Measurements from ENCODE around the gene CLSTN2.

Gene CLSTN2

GRCh38 chr3:140187656-140188221 is 252.8 kb downstream of the CLSTN2 start:
- Histone ChIP-seq H3K23ac (ENCODE audit: low read length) (no peak overlapping the region), H3K9ac (ENCODE audit: low read length) (no peak overlapping the region), H2BK120ac (ENCODE audit: insufficient read depth, low read length, poor library complexity) (no peak overlapping the region), H3K9me3 (ENCODE audit: insufficient read depth, low read depth, low read length) (no peaks in the 10 kb centered on the region), H3K4me3 (ENCODE audit: low read depth, low read length) (no peak overlapping the region), H4K8ac (ENCODE audit: low read depth, low read length) (no peak overlapping the region), H3K14ac (ENCODE audit: low read length) (no peak overlapping the region), H2BK12ac (ENCODE audit: low read length) (no peak overlapping the region), H4K91ac (ENCODE audit: low read depth, low read length) (no peak overlapping the region), H3K79me2 (ENCODE audit: control insufficient read depth, insufficient read depth, low read length, poor library complexity) (no peaks in the 10 kb centered on the region), H2AK5ac (ENCODE audit: low read length) (no peak overlapping the region), H3K18ac (ENCODE audit: low read length) (no peak overlapping the region), H3K4ac (ENCODE audit: low read depth, low read length) (no peak overlapping the region), H3K27me3 (ENCODE audit: insufficient read depth, low read length) (no peaks in the 10 kb centered on the region), H3K36me3 (ENCODE audit: control insufficient read depth in 1 of 2, insufficient read depth in 2 of 2, low read length in 2 of 2) (no peaks in the 10 kb centered on the region), H2BK5ac (ENCODE audit: low read depth, low read length, poor library complexity) (no peak overlapping the region), H2AFZ (ENCODE audit: insufficient read depth, low read length, poor library complexity) (no peak overlapping the region), H3K79me1 (ENCODE audit: low read length) (no peaks in the 10 kb centered on the region), H3K4me2 (ENCODE audit: low read length) (no peak overlapping the region), H3K27ac (ENCODE audit: low read depth, low read length) (no peak overlapping the region), H3K4me1 (ENCODE audit: control insufficient read depth in 1 of 2, insufficient read depth in 2 of 2, low read length in 2 of 2) (no peaks in the 10 kb centered on the region), H4K12ac (ENCODE audit: low read depth, low read length) (no peak overlapping the region)
- DNase-seq, result no peak
- no CpG with 5 or more reads among the region's 2 CpGs for WGBS (ENCODE audit: extremely low coverage, insufficient coverage, insufficient read length)

DNA sequence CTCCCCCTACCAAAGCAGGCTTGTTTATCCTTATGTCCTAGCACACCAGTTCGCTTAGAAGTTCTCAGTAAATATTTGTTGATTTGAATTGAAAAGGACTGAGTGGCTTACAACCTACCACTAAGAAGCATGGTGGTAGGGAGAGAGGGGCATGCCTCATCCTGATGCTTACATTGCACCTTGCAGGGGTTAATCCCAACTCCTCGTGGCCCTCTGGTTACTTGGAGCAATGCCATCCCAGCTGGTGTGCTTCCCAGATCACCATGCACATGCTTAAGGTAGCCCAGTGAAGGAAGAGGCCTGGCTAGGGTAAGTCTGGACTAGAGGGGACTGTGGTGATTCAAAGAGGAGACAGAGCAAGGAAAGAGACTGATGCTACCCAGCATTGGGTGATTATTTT is 253.3 kb downstream of the CLSTN2 start:
- no peak overlapping the region for H2BK120ac ChIP-seq (ENCODE audit: insufficient read depth, low read length, poor library complexity)
- no peaks in the 10 kb centered on the region for H3K9me3 ChIP-seq (ENCODE audit: insufficient read depth, low read depth, low read length)
- no peak overlapping the region for H4K8ac ChIP-seq (ENCODE audit: low read depth, low read length)
- H3K9ac ChIP-seq (ENCODE audit: low read length), result no peak overlapping the region
- no peaks in the 10 kb centered on the region for H3K4me1 ChIP-seq (ENCODE audit: control insufficient read depth in 1 of 2, insufficient read depth in 2 of 2, low read length in 2 of 2)
- H2AK5ac ChIP-seq (ENCODE audit: low read length), result no peak overlapping the region
- no peak for DNase-seq
- H2BK5ac ChIP-seq (ENCODE audit: low read depth, low read length, poor library complexity), result no peak overlapping the region
- no peak overlapping the region for H3K14ac ChIP-seq (ENCODE audit: low read length)
- H3K4me3 ChIP-seq (ENCODE audit: low read depth, low read length), result no peak overlapping the region
- H2AFZ ChIP-seq (ENCODE audit: insufficient read depth, low read length, poor library complexity), result no peak overlapping the region
- no peak overlapping the region for H4K91ac ChIP-seq (ENCODE audit: low read depth, low read length)
- no peak overlapping the region for H3K18ac ChIP-seq (ENCODE audit: low read length)
- H3K4ac ChIP-seq (ENCODE audit: low read depth, low read length), result no peak overlapping the region
- no peaks in the 10 kb centered on the region for H3K79me1 ChIP-seq (ENCODE audit: low read length)
- H3K23ac ChIP-seq (ENCODE audit: low read length), result no peak overlapping the region
- H4K12ac ChIP-seq (ENCODE audit: low read depth, low read length), result no peak overlapping the region
- no peaks in the 10 kb centered on the region for H3K79me2 ChIP-seq (ENCODE audit: control insufficient read depth, insufficient read depth, low read length, poor library complexity)
- H2BK12ac ChIP-seq (ENCODE audit: low read length), result no peak overlapping the region
- no CpG with 5 or more reads among the region's 2 CpGs for WGBS (ENCODE audit: extremely low coverage, insufficient coverage, insufficient read length)
- no peak overlapping the region for H3K4me2 ChIP-seq (ENCODE audit: low read length)
- no peaks in the 10 kb centered on the region for H3K36me3 ChIP-seq (ENCODE audit: control insufficient read depth in 1 of 2, insufficient read depth in 2 of 2, low read length in 2 of 2)
- H3K27ac ChIP-seq (ENCODE audit: low read depth, low read length), result no peak overlapping the region
- no peaks in the 10 kb centered on the region for H3K27me3 ChIP-seq (ENCODE audit: insufficient read depth, low read length)

GRCh38 chr3:140189267-140189666 is 254.3 kb downstream of the CLSTN2 start:
- no peak for DNase-seq
- Histone ChIP-seq H2AK5ac (ENCODE audit: low read length) (no peak overlapping the region), H3K4me1 (ENCODE audit: control insufficient read depth in 1 of 2, insufficient read depth in 2 of 2, low read length in 2 of 2) (no peaks in the 10 kb centered on the region), H2BK5ac (ENCODE audit: low read depth, low read length, poor library complexity) (no peak overlapping the region), H3K18ac (ENCODE audit: low read length) (no peak overlapping the region), H2BK120ac (ENCODE audit: insufficient read depth, low read length, poor library complexity) (no peak overlapping the region), H3K9me3 (ENCODE audit: insufficient read depth, low read depth, low read length) (no peaks in the 10 kb centered on the region), H3K27ac (ENCODE audit: low read depth, low read length) (no peak overlapping the region), H4K8ac (ENCODE audit: low read depth, low read length) (no peak overlapping the region), H3K23ac (ENCODE audit: low read length) (no peak overlapping the region), H2BK12ac (ENCODE audit: low read length) (no peak overlapping the region), H3K4me3 (ENCODE audit: low read depth, low read length) (no peak overlapping the region), H3K79me2 (ENCODE audit: control insufficient read depth, insufficient read depth, low read length, poor library complexity) (no peaks in the 10 kb centered on the region), H3K27me3 (ENCODE audit: insufficient read depth, low read length) (no peaks in the 10 kb centered on the region), H4K12ac (ENCODE audit: low read depth, low read length) (no peak overlapping the region), H3K79me1 (ENCODE audit: low read length) (no peaks in the 10 kb centered on the region), H4K91ac (ENCODE audit: low read depth, low read length) (no peak overlapping the region), H3K4me2 (ENCODE audit: low read length) (no peak overlapping the region), H2AFZ (ENCODE audit: insufficient read depth, low read length, poor library complexity) (no peak overlapping the region), H3K14ac (ENCODE audit: low read length) (no peak overlapping the region), H3K36me3 (ENCODE audit: control insufficient read depth in 1 of 2, insufficient read depth in 2 of 2, low read length in 2 of 2) (no peaks in the 10 kb centered on the region), H3K9ac (ENCODE audit: low read length) (no peak overlapping the region), H3K4ac (ENCODE audit: low read depth, low read length) (no peak overlapping the region)
- no CpG with 5 or more reads among the region's 3 CpGs for WGBS (ENCODE audit: extremely low coverage, insufficient coverage, insufficient read length)

GRCh38 chr3:140189976-140190375 is 255.0 kb downstream of the CLSTN2 start:
- DNase-seq, result no peak

More at GRCh38 chr3:140189976-140190375, 255.0 kb downstream of the CLSTN2 start:
- Histone ChIP-seq H3K9ac (ENCODE audit: low read length) (no peak overlapping the region), H3K4me3 (ENCODE audit: low read depth, low read length) (no peak overlapping the region), H3K79me1 (ENCODE audit: low read length) (no peaks in the 10 kb centered on the region), H3K36me3 (ENCODE audit: control insufficient read depth in 1 of 2, insufficient read depth in 2 of 2, low read length in 2 of 2) (no peaks in the 10 kb centered on the region), H3K14ac (ENCODE audit: low read length) (no peak overlapping the region), H4K8ac (ENCODE audit: low read depth, low read length) (no peak overlapping the region), H3K27me3 (ENCODE audit: insufficient read depth, low read length) (no peaks in the 10 kb centered on the region), H2AFZ (ENCODE audit: insufficient read depth, low read length, poor library complexity) (no peak overlapping the region), H4K12ac (ENCODE audit: low read depth, low read length) (no peak overlapping the region), H4K91ac (ENCODE audit: low read depth, low read length) (no peak overlapping the region), H2BK120ac (ENCODE audit: insufficient read depth, low read length, poor library complexity) (no peak overlapping the region), H3K18ac (ENCODE audit: low read length) (no peak overlapping the region), H3K4ac (ENCODE audit: low read depth, low read length) (no peak overlapping the region), H2AK5ac (ENCODE audit: low read length) (no peak overlapping the region), H3K79me2 (ENCODE audit: control insufficient read depth, insufficient read depth, low read length, poor library complexity) (no peaks in the 10 kb centered on the region), H3K4me2 (ENCODE audit: low read length) (no peak overlapping the region), H3K27ac (ENCODE audit: low read depth, low read length) (no peak overlapping the region), H3K23ac (ENCODE audit: low read length) (no peak overlapping the region), H3K4me1 (ENCODE audit: control insufficient read depth in 1 of 2, insufficient read depth in 2 of 2, low read length in 2 of 2) (no peaks in the 10 kb centered on the region), H3K9me3 (ENCODE audit: insufficient read depth, low read depth, low read length) (no peaks in the 10 kb centered on the region), H2BK12ac (ENCODE audit: low read length) (no peak overlapping the region), H2BK5ac (ENCODE audit: low read depth, low read length, poor library complexity) (no peak overlapping the region)
- WGBS (ENCODE audit: extremely low coverage, insufficient coverage, insufficient read length), result no CpG with 5 or more reads among the region's 1 CpG
